ENCODE results near the gene CHRM2. TPM values are rescaled to one million over a fixed set of nuclear protein-coding genes. Genes with fewer than 3 reads are reported as not detected.

The CHRM2 gene
- total RNA-seq, 1 donor from 2014 or later, result 7.5 TPM

DNA sequence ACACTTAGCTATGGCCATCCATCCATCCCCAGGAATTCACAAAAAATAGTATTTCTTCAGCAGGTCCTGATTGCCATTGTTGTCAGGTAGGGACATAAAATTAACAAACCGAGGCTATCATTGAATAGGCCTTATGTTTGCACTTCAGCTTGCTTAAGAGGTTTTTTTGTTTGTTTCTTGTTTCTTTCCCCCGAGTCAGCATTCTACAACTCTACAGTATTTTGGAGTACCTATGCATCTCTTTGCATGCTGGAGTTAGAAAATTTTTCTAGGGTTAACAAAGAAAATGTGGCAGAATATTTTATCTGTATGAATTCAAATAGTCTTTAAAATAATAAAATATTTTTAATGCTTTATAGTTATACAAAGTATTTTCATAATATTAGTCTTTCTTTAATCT, 26.3 kb downstream of the CHRM2 start:
- no peak for DNase-seq (ENCODE audit: low spot score)

DNA sequence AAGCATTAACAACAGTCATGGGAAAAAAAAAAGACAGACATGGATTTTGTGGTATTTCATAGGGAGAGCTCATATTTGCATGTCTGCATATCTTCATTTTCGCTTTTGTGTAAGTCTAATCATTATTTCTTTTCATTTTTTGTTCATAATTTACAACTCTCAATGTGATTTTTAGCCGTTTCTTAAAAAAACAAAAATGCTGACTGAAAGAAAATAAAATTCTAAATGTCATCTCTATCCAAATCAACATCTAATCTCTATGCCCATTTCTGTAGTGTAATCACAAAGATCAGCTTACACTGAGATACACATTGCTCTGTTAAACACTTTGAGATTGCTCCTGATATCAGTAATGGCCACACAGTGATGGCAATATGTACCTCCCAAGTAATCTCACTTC, 29.2 kb downstream of the CHRM2 start:
- no peak for DNase-seq (ENCODE audit: low spot score)

DNA sequence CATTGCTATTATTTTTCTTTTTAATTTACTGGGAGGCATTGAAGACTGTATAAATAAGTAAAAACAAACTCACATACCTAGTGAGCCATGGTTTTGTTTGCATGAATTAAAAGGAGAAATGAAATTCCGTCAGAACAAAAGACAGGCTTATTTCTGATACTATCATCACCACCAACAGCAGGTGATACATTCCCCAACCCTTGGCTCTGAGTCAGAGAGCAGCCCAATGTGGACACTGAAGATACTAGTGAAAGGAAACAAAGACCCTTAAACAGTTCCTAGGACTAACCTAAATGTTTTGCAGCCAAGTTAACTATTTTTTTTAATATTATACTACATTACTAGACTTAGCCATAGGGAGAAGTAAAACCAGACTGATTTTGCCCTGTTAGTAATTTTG, 31.6 kb downstream of the CHRM2 start:
- no peak for DNase-seq (ENCODE audit: low spot score)

DNA sequence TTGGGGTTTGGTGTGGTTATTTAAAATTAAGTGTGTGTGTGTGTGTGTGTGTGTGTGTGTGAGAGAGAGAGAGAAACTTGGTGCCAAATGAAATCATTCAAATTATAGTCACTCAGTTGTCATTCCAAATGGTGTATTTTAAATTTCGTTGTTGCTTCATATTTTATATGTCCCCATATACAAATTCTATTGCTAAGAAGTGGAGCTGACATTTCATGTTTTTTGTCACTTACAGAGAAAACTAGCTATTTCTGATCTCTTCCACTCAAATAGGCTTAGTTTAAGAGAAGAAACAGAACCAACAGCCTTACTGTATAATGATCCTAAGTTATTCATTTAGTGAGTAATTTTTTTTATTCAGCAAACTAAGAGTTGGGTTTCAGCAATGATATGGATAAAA, 42.3 kb downstream of the CHRM2 start:
- peak; percentile 80 for DNase-seq (ENCODE audit: low spot score)

DNA sequence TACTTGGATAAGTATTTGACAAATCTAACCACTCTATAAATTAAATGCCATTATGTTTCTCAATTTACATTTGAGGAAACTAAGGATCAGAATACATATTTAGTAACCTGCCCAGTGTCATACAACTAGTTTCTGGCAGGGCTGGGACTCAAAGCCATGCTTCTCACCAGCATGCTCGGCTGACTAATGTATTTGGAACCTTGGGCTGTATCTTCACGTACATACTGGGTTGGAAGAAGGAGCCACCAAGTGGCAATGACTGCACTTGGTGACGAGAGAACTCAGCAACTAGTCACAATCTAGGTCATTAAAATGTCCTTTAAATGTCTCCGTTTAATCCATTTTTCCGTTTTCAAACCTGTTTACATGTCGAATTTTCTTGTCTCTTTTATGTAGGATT, 42.9 kb downstream of the CHRM2 start:
- peak; percentile 74 for DNase-seq (ENCODE audit: low spot score)

DNA sequence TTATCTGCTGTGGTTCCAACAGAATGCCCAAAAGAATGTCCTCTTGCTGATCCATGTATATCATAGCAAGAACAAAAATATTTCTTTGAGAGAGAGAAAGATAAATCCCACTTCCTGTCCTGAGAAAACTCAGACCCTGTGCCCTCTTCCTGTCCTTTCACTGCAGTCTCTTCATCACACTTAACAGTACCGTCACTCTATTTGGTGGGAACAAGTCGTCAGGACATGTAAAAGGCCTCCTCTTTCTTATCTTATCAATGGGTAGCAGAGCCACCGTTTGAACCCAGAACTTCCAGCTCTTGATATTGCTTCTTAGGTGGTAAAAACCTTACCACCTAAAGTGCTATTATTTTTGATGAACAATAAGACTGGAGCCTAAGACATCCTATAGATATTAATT, 43.9 kb downstream of the CHRM2 start:
- DNase-seq (ENCODE audit: low spot score), result no peak

DNA sequence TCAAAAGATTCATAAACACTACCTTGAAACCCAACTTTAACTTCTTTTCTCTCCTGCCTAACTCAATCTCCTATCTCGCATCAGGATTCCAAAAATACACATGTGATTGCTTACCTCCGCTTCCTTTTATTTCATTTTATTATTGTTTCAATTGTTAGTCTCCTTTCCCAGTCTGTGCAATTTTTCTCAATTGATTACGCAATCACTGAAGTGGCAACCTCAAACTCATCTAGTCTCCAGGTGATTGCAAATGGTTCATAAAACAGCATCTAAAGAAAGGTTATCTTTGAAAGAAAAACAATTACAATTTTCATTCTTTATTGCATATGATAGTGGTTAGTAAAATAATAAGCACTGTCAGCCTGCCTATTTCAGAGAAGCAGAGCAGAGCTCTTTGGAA, 45.6 kb downstream of the CHRM2 start:
- no peak for DNase-seq (ENCODE audit: low spot score)

DNA sequence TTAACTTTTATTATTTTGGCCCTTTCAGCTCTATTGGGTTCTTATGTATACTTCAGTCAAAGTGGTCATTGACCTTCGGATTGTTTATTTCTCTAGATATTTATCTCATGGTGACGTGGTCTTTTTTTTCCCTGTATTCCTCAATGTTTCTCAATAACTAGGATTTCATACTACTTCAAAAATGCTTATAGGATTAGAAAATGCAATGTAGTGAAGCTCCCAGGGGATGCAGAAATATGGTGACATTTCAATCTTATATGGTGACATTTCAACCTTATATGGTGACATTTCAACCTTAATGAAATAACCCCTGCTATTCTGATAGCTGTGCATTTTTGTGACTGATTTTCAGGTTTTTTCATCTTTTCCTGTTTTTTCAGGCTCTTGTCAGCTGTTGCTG, 51.4 kb downstream of the CHRM2 start:
- DNase-seq (ENCODE audit: low spot score), result no peak

DNA sequence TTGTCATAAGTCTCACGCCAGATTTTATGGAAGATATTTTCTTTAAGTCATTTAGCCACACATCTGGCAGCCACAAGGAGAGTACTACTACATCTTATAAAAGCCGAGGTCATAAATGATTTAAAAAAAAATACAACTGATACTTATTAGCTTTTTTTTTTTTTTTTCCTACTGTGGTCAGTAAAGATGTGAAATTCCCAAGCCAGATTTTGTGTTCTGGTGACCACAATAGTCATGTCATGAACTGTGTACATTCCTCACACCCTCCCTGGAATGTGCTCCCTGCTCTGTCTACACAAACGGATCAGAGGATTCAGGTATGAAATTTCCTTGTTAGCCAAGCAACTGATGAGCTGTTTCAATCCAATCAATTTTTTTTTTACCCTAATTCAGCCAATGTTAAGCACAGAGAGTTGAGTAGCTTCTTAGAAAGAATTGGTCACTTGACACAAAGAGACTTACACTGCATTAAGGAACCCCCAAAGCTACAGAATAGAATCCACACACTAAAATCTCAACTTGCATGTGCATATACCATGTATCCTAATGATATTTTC, 54.7 kb downstream of the CHRM2 start:
- DNase-seq (ENCODE audit: low spot score), result no peak

DNA sequence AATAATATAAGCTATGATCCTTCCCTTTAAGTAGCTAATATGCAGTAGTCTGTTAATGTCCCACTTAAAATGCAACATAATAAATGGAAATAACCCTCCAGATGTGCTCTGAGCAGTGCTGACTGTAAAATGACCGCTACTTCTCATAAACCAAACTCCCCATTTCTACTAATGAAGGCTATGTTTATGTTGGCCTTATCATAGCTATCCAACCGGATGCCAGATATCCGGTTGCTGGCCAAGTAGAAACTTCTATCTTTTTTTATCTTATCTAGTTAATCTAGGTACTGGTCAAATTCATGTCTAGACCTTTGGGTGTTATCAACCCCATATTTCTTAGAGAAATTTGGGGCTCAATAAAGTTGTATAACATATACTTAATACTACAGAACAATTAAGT, 56.6 kb downstream of the CHRM2 start:
- peak; percentile 21 for DNase-seq (ENCODE audit: low spot score)

DNA sequence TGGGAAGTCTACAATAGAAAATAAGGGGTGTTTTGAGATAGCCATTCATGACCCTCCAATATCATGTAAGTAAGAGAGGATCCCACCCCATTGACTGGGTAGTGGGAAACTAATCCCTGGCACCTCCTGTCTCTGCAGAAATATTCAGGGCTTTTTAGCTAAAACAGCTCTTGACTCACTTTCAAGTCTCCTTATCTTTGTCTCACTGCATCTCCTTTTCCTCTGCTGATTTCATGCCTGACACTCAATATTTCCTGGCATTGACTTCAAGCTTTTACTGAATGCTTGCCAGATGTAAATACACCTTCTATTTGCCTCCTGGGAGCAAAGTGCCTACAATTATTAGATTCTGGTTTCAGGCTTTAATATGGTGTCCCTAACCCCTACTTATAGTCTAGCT, 57.1 kb downstream of the CHRM2 start:
- peak; percentile 61 for DNase-seq (ENCODE audit: low spot score)

DNA sequence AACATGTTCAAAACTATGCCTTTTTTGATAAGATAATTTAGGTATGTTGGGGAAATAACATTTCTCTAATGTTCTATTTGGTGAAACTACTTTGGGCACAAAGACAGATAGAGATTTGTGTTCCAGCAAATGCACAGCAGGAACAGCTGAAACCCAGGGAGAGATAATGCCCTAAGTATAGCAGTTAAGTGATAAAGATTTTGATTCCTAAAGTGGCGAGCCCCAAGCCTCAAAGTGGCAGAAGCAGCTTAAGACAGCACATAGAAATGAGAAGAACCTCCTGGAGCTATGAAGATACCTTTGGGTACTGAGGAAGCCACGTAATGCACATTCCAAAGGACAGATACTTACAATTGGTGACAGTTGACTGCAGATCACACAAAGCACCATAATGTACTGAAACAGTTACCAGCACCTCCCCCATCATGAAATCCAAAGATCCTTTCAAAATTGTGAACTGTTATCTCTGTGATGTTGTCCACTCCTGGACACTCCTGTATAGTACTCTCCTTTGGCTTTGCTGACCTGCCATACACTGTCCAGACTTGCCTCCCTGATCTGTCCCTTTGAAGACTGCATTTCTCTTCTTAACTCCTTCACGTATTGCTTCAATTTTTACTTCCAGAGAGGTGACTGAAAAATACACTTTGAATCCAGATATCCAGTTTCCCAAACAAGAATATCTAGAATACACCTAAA, 62.9 kb downstream of the CHRM2 start:
- peak; percentile 33 for DNase-seq (ENCODE audit: low spot score)

DNA sequence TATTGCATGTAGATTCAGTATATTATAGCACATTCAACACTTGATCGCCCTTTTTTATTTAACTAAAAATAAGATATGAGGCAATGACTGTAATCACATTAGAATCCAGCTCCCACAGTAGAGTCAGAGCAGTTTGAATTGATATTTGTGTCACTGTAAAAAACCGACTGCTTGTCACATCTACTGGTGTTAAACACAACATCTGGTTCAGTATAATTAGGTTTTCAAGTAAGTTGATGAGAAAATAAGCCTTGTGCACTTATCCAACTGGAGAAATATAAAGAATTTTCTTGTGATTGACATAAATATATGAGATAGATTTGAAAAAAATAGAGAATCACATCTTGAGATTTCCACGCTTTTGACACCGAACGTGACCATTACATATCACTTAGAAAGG, 69.0 kb downstream of the CHRM2 start:
- no peak for DNase-seq (ENCODE audit: low spot score)

DNA sequence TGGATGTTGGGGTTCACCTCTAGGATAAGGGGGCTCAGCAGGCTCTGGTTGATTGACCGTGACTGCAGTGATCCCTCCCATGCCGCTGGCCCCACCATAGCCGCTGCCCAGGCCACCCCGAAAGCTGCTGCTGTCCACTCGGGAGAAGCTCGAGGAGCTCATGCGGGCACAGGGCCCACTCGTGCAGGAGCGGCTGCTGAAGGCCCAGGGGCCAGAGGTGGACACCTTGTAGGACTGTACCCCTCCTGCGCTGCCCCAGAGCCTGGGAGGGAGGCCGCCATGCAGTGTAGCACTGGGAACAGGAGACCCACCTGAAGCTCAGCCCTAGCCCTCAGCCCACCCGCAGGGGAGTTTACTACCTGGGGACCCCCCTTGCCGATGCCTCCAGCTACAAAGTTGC, 70.0 kb downstream of the CHRM2 start:
- DNase-seq (ENCODE audit: low spot score), result no peak

DNA sequence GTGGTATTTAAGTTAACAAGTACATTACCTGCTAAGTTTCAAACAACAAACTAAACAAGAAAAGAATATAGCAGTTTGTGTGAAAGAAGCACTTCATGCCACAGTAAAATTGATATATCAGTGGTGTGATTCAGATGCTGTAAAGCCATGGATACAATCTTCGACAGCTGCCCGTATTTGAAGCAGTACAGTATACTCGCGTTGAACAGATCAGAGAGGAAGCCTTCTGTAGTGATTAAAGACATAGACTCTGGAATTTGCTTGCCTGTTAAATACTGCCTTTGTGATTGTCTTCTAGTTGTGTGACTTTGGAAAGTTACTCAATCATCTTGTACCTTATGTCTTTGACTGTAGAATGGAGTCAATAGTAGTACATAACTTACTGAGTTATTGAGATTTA, 71.7 kb downstream of the CHRM2 start:
- DNase-seq (ENCODE audit: low spot score), result peak; percentile 19

DNA sequence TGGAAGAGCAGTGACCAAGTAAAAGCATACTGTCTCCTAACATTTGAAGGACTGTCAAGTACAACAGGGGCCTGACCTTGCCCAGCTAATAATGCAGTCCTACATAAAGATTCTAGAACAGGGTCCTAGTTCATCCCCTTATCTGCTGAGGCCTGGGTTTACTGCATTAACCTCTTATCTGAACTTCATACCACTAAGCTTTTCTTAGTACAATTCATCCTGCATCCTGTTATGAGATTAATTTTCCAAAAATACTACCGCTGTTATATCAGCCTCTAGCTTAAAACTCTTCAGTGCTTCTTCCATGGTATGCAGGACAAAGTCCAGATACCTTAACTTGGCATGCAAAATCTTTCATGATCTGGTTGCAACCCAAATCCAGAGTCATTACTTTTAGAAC, 72.5 kb downstream of the CHRM2 start:
- peak; percentile 90 for DNase-seq (ENCODE audit: low spot score)

DNA sequence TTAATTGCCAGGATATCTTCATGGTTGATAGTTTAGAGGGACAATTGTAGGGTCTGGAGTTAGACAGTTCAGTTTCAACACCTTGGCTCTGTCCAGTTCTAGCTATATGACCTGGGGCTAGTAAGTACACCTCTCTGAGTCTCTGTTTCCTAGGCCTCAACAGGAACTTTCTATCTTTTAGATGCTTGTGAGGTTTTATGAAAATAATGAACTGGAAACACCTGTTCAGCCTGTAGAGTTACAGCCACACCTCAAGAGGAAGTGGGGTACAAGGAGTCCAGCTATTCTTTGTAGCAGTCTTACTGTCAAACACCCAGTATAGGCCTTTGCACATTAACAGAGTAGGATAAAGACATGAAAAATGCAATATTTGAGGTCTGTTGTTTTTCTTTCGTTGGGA, 73.4 kb downstream of the CHRM2 start:
- DNase-seq (ENCODE audit: low spot score), result peak; percentile 40

DNA sequence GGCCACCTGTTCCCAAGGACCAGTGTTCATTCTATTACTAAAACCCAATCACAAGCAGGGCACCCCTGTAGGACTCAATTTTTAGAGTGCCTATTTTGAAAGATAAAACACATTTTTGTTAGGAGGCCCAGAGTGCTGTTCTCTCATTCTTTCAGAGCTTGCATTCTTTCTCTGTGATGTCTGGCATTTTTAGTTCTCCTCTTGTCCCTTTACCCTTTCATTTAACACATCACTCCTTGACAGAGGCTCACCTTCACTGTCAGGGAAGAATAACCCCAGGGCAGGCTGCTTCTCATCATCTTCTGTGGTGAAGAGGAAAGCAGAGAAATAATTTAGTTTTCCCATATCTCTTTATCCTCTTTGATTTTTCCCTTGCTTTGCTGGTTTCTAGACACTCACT, 73.9 kb downstream of the CHRM2 start:
- peak; percentile 76 for DNase-seq (ENCODE audit: low spot score)

DNA sequence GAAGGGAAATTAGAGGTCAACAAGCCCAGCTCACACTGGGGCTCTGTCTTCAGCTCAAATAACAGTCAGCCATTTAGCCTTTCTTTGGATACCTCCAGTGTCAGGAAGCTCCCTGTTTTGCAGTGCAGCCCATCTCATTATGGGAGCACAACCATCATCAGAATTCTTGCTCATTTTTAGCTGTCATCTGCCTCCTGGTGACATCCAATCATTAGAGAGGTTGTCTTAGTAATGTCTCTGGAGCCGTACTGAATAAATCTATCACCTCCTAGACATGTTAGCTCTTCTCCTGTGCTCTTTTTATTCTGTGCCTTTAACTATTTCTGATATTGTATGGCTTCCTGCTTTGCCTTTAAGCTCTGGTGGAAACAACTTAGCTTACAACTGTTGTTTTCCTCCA, 74.5 kb downstream of the CHRM2 start:
- DNase-seq (ENCODE audit: low spot score), result no peak

DNA sequence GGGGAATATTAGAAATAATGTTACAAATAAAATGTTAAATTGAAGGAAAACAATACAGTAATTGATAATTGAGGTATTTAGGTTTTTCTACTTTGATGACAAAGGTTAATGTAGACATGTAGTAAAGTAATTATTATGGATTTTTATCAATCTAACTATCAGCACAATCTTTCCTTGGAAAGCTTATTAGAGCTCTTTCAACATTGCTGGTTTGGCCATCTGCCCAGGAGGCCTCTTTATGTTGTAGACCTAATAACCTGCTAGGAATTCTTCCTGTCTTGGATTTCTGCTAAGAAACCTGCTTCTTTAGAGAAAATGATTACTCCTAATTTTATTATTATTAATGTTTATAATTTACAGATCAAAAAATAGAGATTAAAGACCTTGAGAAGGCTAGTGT, 78.9 kb downstream of the CHRM2 start:
- no peak for DNase-seq (ENCODE audit: low spot score)

DNA sequence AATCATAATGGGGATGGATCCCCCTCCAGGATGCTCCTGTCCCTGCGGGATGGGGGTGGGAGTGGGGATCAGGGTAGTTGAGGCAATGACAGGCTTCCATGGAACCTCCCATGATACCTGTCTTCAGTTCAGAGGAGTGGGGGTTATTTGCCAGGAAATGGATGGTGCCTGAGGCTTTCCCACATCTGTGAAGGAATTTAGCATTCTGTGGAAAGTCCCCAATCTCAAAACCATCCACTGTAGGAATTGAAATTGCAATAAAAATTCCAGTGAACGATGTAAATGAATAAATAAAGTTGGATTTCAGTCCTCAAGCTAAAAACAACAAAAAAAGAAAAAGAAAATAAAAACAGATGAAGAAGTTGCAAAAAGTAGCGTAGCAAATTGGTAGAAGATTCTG, 81.9 kb downstream of the CHRM2 start:
- DNase-seq (ENCODE audit: low spot score), result no peak

DNA sequence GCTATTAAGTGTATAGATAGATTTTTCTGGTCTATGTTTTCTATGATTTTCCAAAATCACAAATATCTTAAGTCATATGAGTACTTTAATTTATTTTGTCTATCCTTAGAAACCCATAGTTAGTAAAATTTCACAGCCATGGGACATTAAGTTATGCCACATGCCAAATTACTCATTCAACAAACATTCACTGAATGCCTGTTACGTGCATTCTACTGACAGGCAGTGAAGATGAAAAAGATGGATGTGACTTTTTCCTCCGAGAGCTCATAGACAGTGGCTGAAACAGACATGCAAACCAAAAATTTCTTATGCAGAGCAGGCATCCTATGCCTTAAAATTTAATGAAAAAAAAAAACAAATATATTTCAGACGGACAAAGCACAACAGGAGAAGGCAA, 84.9 kb downstream of the CHRM2 start:
- DNase-seq (ENCODE audit: low spot score), result peak; percentile 15

DNA sequence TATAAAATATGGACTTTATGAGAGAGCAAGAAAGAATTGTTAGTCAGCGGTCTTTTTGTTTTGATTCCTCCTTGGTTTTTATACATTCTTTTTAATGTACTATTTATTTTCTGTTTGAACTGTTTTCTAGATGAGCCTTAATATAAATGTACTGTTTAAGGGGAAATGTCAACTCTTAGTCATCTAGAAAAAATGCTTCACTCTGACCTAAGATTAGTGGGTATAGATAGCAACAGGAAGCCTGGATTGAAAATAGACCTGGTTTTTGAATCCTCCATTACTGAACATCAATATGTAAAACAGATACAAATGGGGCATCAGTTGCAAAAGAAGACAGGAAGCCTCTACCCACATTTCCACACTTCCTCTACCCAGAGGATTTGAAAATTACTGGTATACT, 87.8 kb downstream of the CHRM2 start:
- peak; percentile 59 for DNase-seq (ENCODE audit: low spot score)

DNA sequence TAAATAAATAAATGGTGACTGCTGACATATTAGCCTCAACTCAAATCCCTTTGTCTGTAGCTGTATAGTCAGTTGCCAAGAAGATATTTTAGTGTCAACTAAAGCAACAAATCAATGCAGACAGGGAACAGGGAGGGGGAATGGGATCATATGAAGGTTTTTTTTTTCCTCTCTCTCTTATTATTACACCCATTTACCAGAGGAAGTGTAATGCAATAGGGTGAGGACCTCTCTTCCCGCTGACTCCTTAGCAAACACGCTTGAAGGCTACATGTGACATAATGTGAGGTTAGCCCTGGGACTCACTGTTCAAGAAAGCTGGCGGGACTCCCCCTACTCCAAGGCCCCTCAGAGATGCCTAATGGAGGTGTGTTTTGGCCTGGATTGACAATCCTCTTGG, 88.2 kb downstream of the CHRM2 start:
- DNase-seq (ENCODE audit: low spot score), result no peak

Data from umbilical cord (tissue), 2 donors.